ENCODE data around the gene FOXL1.

Gene FOXL1

GRCh38 chr16:86626284-86626683 lies 47.9 kb downstream of the FOXL1 start:
- TF ChIP-seq, protein P1, sequence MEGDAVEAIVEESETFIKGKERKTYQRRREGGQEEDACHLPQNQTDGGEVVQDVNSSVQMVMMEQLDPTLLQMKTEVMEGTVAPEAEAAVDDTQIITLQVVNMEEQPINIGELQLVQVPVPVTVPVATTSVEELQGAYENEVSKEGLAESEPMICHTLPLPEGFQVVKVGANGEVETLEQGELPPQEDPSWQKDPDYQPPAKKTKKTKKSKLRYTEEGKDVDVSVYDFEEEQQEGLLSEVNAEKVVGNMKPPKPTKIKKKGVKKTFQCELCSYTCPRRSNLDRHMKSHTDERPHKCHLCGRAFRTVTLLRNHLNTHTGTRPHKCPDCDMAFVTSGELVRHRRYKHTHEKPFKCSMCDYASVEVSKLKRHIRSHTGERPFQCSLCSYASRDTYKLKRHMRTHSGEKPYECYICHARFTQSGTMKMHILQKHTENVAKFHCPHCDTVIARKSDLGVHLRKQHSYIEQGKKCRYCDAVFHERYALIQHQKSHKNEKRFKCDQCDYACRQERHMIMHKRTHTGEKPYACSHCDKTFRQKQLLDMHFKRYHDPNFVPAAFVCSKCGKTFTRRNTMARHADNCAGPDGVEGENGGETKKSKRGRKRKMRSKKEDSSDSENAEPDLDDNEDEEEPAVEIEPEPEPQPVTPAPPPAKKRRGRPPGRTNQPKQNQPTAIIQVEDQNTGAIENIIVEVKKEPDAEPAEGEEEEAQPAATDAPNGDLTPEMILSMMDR (IDR thresholded peaks at IDR 0.05; ENCODE audit: low read length): no peak
- TF ChIP-seq EZH2 (IDR thresholded peaks at IDR 0.05; ENCODE audit: borderline replicate concordance, low read length): no peak
- Histone ChIP-seq H3F3A (ENCODE audit: insufficient read depth, low read length) (no peaks in the 10 kb centered on the region), H3K36me3 (ENCODE audit: insufficient read depth, low read length) (no peaks in the 10 kb centered on the region; the same call in 1 of the 2 replicates), H3K9me2 (ENCODE audit: low read depth, low read length) (no peaks in the 10 kb centered on the region), H3K79me2 (ENCODE audit: insufficient read depth, low read length) (no peaks in the 10 kb centered on the region), H3K9ac (ENCODE audit: low read length) (no peak overlapping the region), H3K9me3 (ENCODE audit: low read length) (no peaks in the 10 kb centered on the region), H4K20me1 (ENCODE audit: insufficient read depth, low read length) (no peaks in the 10 kb centered on the region), H3K4me3 (ENCODE audit: low read depth, low read length, poor library complexity, severe bottlenecking) (no peak overlapping the region), H3K4me2 (ENCODE audit: low read length) (no peak overlapping the region), H3K27ac (ENCODE audit: low read depth, low read length, poor library complexity, severe bottlenecking) (no peak overlapping the region), H2AFZ (ENCODE audit: low read length) (no peak overlapping the region), H3K27me3 (ENCODE audit: insufficient read depth, low read length) (peaks cover 6% of the 10 kb centered on the region; the same call in 1 of the 2 replicates), H3K4me1 (ENCODE audit: insufficient read depth, low read length, severe bottlenecking) (no peaks in the 10 kb centered on the region)

- TF ChIP-seq, protein P1 (IDR thresholded peaks at IDR 0.05; ENCODE audit: low read length): no peak
- TF ChIP-seq EZH2 (IDR thresholded peaks at IDR 0.05; ENCODE audit: borderline replicate concordance, low read length): no peak
- Histone ChIP-seq H2AFZ (ENCODE audit: low read length) (no peak overlapping the region), H4K20me1 (ENCODE audit: insufficient read depth, low read length) (no peaks in the 10 kb centered on the region), H3K36me3 (ENCODE audit: insufficient read depth, low read length) (no peaks in the 10 kb centered on the region; the same call in 1 of the 2 replicates), H3K4me1 (ENCODE audit: insufficient read depth, low read length, severe bottlenecking) (no peaks in the 10 kb centered on the region), H3K4me2 (ENCODE audit: low read length) (no peak overlapping the region), H3K4me3 (ENCODE audit: low read depth, low read length, poor library complexity, severe bottlenecking) (no peak overlapping the region), H3K27me3 (ENCODE audit: insufficient read depth, low read length) (peaks cover 4% of the 10 kb centered on the region; the same call in 1 of the 2 replicates), H3K9me3 (ENCODE audit: low read length) (no peaks in the 10 kb centered on the region), H3K79me2 (ENCODE audit: insufficient read depth, low read length) (no peaks in the 10 kb centered on the region), H3K27ac (ENCODE audit: low read depth, low read length, poor library complexity, severe bottlenecking) (no peak overlapping the region), H3K9ac (ENCODE audit: low read length) (no peak overlapping the region), H3F3A (ENCODE audit: insufficient read depth, low read length) (no peaks in the 10 kb centered on the region), H3K9me2 (ENCODE audit: low read depth, low read length) (no peaks in the 10 kb centered on the region)
These were observed 48.6 kb downstream of the FOXL1 start for GRCh38 chr16:86626966-86627365.

DNA sequence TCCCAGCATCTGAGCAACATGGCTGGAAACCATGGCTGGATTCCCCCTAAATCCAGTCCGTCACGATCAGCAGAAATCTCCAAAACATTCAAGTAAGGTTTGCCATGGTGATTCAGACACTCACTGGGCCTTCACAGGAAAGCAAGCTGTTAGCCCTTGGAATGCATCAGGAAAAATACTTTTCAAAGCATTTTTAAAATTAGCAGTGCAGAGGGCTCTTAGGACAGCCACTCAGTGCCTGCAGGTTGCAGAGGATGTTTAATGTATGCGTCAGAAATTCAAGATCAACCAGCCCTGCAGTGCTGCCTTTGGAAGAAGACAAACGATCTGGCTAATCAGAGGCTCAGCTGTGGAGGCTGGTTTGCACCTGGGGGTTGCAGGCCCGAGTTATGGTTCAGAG lies 50.3 kb downstream of the FOXL1 start:
- no peak for TF ChIP-seq EZH2 (IDR thresholded peaks at IDR 0.05; ENCODE audit: borderline replicate concordance, low read length)
- TF ChIP-seq, protein P1 (IDR thresholded peaks at IDR 0.05; ENCODE audit: low read length): no peak
- H3K9me3 ChIP-seq (ENCODE audit: low read length): no peaks in the 10 kb centered on the region
- H3K27me3 ChIP-seq (ENCODE audit: insufficient read depth, low read length): peaks cover 7% of the 10 kb centered on the region; the same call in 1 of the 2 replicates
- H3K36me3 ChIP-seq (ENCODE audit: insufficient read depth, low read length): no peaks in the 10 kb centered on the region; the same call in 1 of the 2 replicates
- no peaks in the 10 kb centered on the region for H4K20me1 ChIP-seq (ENCODE audit: insufficient read depth, low read length)
- H3K4me1 ChIP-seq (ENCODE audit: insufficient read depth, low read length, severe bottlenecking): no peaks in the 10 kb centered on the region
- no peak overlapping the region for H3K9ac ChIP-seq (ENCODE audit: low read length)
- no peak overlapping the region for H2AFZ ChIP-seq (ENCODE audit: low read length)
- no peak overlapping the region for H3K27ac ChIP-seq (ENCODE audit: low read depth, low read length, poor library complexity, severe bottlenecking)
- no peaks in the 10 kb centered on the region for H3F3A ChIP-seq (ENCODE audit: insufficient read depth, low read length)
- H3K4me2 ChIP-seq (ENCODE audit: low read length): no peak overlapping the region
- no peak overlapping the region for H3K4me3 ChIP-seq (ENCODE audit: low read depth, low read length, poor library complexity, severe bottlenecking)
- no peaks in the 10 kb centered on the region for H3K79me2 ChIP-seq (ENCODE audit: insufficient read depth, low read length)
- H3K9me2 ChIP-seq (ENCODE audit: low read depth, low read length): no peaks in the 10 kb centered on the region
